Measurements from ENCODE around the gene ERMN. TPM values are rescaled to one million over a fixed set of nuclear protein-coding genes. Genes with fewer than 3 reads are reported as not detected.

The ERMN gene
- total RNA-seq, 1 donor from 2014 or later = not detected

GRCh38 chr2:157296958-157297357, 28.7 kb downstream of the ERMN start:
- no peaks in the 10 kb centered on the region for H3K27me3 ChIP-seq (ENCODE audit: control insufficient read depth, insufficient read depth, low read length)
- no peaks in the 10 kb centered on the region for H3K36me3 ChIP-seq (ENCODE audit: control insufficient read depth, insufficient read depth, low read length)
- DNase-seq (ENCODE audit: low read depth) = no peak
- H3K4me3 ChIP-seq (ENCODE audit: low read depth, low read length) = no peak overlapping the region
- TF ChIP-seq CTCF (IDR thresholded peaks at IDR 0.05; ENCODE audit: insufficient read depth, low read length, poor library complexity, severe bottlenecking) = no peak

- H3K27me3 ChIP-seq (ENCODE audit: control insufficient read depth, insufficient read depth, low read length) = no peaks in the 10 kb centered on the region
- no peaks in the 10 kb centered on the region for H3K36me3 ChIP-seq (ENCODE audit: control insufficient read depth, insufficient read depth, low read length)
These were observed 29.1 kb downstream of the ERMN start for GRCh38 chr2:157296490-157296889.

GRCh38 chr2:157292853-157293252, 32.8 kb downstream of the ERMN start:
- H3K36me3 ChIP-seq (ENCODE audit: control insufficient read depth, insufficient read depth, low read length) = no peaks in the 10 kb centered on the region
- no peaks in the 10 kb centered on the region for H3K27me3 ChIP-seq (ENCODE audit: control insufficient read depth, insufficient read depth, low read length)
- TF ChIP-seq CTCF (IDR thresholded peaks at IDR 0.05; ENCODE audit: insufficient read depth, low read length, poor library complexity, severe bottlenecking) = no peak
- H3K4me3 ChIP-seq (ENCODE audit: low read depth, low read length) = no peak overlapping the region
- no peak for DNase-seq (ENCODE audit: low read depth)

More at GRCh38 chr2:157296490-157296889, 29.1 kb downstream of the ERMN start:
- DNase-seq (ENCODE audit: low read depth) = no peak
- no peak overlapping the region for H3K4me3 ChIP-seq (ENCODE audit: low read depth, low read length)
- no peak for TF ChIP-seq CTCF (IDR thresholded peaks at IDR 0.05; ENCODE audit: insufficient read depth, low read length, poor library complexity, severe bottlenecking)

- H3K4me3 ChIP-seq (ENCODE audit: low read depth, low read length) = no peak overlapping the region
- no peaks in the 10 kb centered on the region for H3K27me3 ChIP-seq (ENCODE audit: control insufficient read depth, insufficient read depth, low read length)
- no peak for TF ChIP-seq CTCF (IDR thresholded peaks at IDR 0.05; ENCODE audit: insufficient read depth, low read length, poor library complexity, severe bottlenecking)
- DNase-seq (ENCODE audit: low read depth) = no peak
- H3K36me3 ChIP-seq (ENCODE audit: control insufficient read depth, insufficient read depth, low read length) = no peaks in the 10 kb centered on the region
These were observed 34.6 kb downstream of the ERMN start for GRCh38 chr2:157291018-157291417.

- Histone ChIP-seq H3K27me3 (ENCODE audit: control insufficient read depth, insufficient read depth, low read length) (no peaks in the 10 kb centered on the region), H3K4me3 (ENCODE audit: low read depth, low read length) (no peak overlapping the region), H3K36me3 (ENCODE audit: control insufficient read depth, insufficient read depth, low read length) (no peaks in the 10 kb centered on the region)
- DNase-seq (ENCODE audit: low read depth) = no peak
- no peak for TF ChIP-seq CTCF (IDR thresholded peaks at IDR 0.05; ENCODE audit: insufficient read depth, low read length, poor library complexity, severe bottlenecking)
These were observed 35.1 kb downstream of the ERMN start for GRCh38 chr2:157290525-157290924.

GRCh38 chr2:157287160-157287559, 38.5 kb downstream of the ERMN start:
- DNase-seq (ENCODE audit: low read depth) = no peak
- H3K4me3 ChIP-seq (ENCODE audit: low read depth, low read length) = no peak overlapping the region
- TF ChIP-seq CTCF (IDR thresholded peaks at IDR 0.05; ENCODE audit: insufficient read depth, low read length, poor library complexity, severe bottlenecking) = no peak
- H3K27me3 ChIP-seq (ENCODE audit: control insufficient read depth, insufficient read depth, low read length) = no peaks in the 10 kb centered on the region
- H3K36me3 ChIP-seq (ENCODE audit: control insufficient read depth, insufficient read depth, low read length) = no peaks in the 10 kb centered on the region
